GM12801 (cell line): Measurements from ENCODE around the gene ASS1.

Experiments used
- CTCF ChIP-seq: IDR thresholded peaks from one replicate; pipeline ENCODE4 v1.5.1; 2011; ENCODE audit warnings: control low read depth; ENCODE audit not compliant: insufficient read length; ENCODE audit errors: extremely low read depth

ASS1 gene

GRCh38 chr9:130493021-130493420 lies 48.3 kb downstream of the ASS1 start:
- TF ChIP-seq CTCF, result no peak

- TF ChIP-seq CTCF, result no peak
Observed at GRCh38 chr9:130493476-130493875, 48.7 kb downstream of the ASS1 start.

- no peak for TF ChIP-seq CTCF
Observed at GRCh38 chr9:130495067-130495466, 50.3 kb downstream of the ASS1 start.

GRCh38 chr9:130497139-130497538 lies 52.4 kb downstream of the ASS1 start:
- TF ChIP-seq CTCF, result no peak

- TF ChIP-seq CTCF, result no peak
Observed at GRCh38 chr9:130498298-130498917, 53.6 kb downstream of the ASS1 start.

- no peak for TF ChIP-seq CTCF
Observed at GRCh38 chr9:130498918-130499698, 54.3 kb downstream of the ASS1 start.

GRCh38 chr9:130499804-130500263 lies 55.1 kb downstream of the ASS1 start:
- no peak for TF ChIP-seq CTCF
